Progenitor cell of endocrine pancreas (in vitro differentiated cells): ENCODE measurements around the gene STAG1. TPM values are rescaled to one million over a fixed set of nuclear protein-coding genes. Genes with fewer than 3 reads are reported as not detected.
"Not testable (repeated sequence)": the region's sequence is repeated elsewhere in the genome, so short reads cannot be mapped to it uniquely, and the experiment has no call there.

Experiments used
- DNase-seq: peaks from one replicate; pipeline ENCODE4 v3.0.0; 2021; ENCODE audit warnings: low spot score; ENCODE audit not compliant: unreplicated experiment
- H3K27ac Mint-ChIP-seq: 2 replicates; pipeline ENCODE4 v1.8.0; 2021; ENCODE audit warnings: mild to moderate bottlenecking, moderate library complexity, mixed read lengths
- H3K27me3 Mint-ChIP-seq: 2 replicates; pipeline ENCODE4 v1.8.0; 2021; ENCODE audit warnings: mixed read lengths
- H3K36me3 Mint-ChIP-seq: 2 replicates; pipeline ENCODE4 v1.8.0; 2022; ENCODE audit warnings: mixed read lengths; ENCODE audit not compliant: insufficient read depth
- H3K4me1 Mint-ChIP-seq: 2 replicates; pipeline ENCODE4 v1.8.0; 2021; ENCODE audit warnings: low read depth, mixed read lengths
- H3K4me3 Mint-ChIP-seq: 2 replicates; pipeline ENCODE4 v1.8.0; 2021; ENCODE audit warnings: low read depth, mild to moderate bottlenecking, moderate library complexity, mixed read lengths
- H3K9me3 Mint-ChIP-seq: 2 replicates; pipeline ENCODE4 v1.8.0; 2021; ENCODE audit warnings: low read depth, mixed read lengths
- total RNA-seq: library from RNA; stranded (reverse); gene quantifications from 2 replicates; pipeline ENCODE4 v1.2.1, GENCODE V29; 2021
- TF ChIP-seq, protein P1 (sequence below): fragments of 200-600 bp; sonication (generic); IDR thresholded peaks from one replicate; pipeline ENCODE4 v1.5.0; 2021; ENCODE audit warnings: antibody characterized with exemption, mild to moderate bottlenecking; ENCODE audit not compliant: unreplicated experiment

Gene STAG1
- total RNA-seq, 1 donor from 2014 or later: 46.4 TPM

DNA sequence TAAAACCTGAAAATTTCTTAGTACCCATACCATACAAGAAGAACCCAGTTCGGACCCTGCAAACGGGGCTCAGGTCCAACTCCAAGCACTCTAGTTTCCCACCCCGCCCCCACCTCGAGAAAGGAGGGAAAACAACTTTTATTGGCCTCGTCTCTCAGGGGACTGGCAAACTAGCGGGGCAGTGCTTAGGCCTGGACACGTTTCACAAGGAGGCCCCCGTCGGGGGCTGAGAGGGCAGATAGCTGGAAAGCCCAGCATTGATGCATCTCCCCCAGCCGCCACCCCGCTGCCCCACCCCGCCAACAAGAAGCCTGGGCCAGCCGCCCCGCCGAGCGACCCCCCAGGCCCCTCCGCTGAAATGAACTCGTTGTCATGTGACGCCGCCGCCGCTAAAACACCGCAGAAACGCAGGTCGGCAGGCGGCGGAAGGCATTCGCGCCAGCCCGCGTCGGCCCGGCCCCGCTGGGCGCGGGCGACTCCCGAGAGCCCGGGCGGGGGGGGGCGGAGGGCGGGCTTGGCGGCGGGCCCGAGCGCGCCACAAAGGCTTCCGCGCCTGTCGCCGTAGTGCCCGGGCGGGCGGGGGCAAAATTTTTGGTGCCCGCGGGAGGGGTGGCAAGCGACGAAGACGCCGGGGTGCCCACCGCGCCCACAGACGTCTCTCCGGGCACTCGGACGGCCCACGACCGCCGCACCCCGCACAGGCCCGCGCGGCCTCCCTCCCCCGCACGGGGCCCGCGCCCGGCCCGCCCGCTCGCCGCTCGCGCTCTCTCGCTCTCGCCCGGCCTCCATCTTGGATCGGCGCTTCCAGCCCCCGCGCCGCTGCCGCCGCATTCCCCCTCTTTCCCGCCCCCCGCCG lies 634 bp downstream of the STAG1 start:
- DNase-seq: peak; percentile 53
- TF ChIP-seq, protein P1, sequence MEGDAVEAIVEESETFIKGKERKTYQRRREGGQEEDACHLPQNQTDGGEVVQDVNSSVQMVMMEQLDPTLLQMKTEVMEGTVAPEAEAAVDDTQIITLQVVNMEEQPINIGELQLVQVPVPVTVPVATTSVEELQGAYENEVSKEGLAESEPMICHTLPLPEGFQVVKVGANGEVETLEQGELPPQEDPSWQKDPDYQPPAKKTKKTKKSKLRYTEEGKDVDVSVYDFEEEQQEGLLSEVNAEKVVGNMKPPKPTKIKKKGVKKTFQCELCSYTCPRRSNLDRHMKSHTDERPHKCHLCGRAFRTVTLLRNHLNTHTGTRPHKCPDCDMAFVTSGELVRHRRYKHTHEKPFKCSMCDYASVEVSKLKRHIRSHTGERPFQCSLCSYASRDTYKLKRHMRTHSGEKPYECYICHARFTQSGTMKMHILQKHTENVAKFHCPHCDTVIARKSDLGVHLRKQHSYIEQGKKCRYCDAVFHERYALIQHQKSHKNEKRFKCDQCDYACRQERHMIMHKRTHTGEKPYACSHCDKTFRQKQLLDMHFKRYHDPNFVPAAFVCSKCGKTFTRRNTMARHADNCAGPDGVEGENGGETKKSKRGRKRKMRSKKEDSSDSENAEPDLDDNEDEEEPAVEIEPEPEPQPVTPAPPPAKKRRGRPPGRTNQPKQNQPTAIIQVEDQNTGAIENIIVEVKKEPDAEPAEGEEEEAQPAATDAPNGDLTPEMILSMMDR: no peak
- H3K27me3 Mint-ChIP-seq: no peaks in the 10 kb centered on the region
- peak overlapping the region; percentile 88 for H3K4me3 Mint-ChIP-seq
- H3K9me3 Mint-ChIP-seq: no peaks in the 10 kb centered on the region
- no peaks in the 10 kb centered on the region for H3K36me3 Mint-ChIP-seq
- H3K27ac Mint-ChIP-seq: peak overlapping the region; percentile 99
- H3K4me1 Mint-ChIP-seq: peaks cover 37% of the 10 kb centered on the region

DNA sequence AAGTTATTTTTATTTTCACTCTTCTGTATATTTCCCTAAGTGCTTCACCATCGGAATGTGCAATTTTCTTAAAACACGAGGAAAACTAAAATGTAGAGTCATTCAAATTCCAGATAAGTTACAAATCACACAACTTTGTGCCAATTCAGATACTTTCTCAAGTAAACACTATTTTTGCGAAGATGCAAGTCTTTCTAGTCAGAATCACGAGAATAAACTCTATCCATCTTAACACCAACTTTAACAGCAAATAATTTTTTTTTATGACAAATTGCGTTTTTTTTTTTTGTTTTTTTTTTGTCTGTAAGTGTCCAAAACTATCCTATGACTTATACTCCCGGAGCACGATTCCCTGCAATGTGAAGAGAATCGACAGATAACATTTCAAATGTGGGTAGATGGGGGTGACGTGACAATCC lies 1.3 kb downstream of the STAG1 start:
- no peaks in the 10 kb centered on the region for H3K27me3 Mint-ChIP-seq
- peaks cover 37% of the 10 kb centered on the region for H3K4me1 Mint-ChIP-seq
- H3K27ac Mint-ChIP-seq: peak overlapping the region; percentile 98
- DNase-seq: no peak
- TF ChIP-seq, protein P1: no peak
- no peaks in the 10 kb centered on the region for H3K36me3 Mint-ChIP-seq
- peak overlapping the region; percentile 85 for H3K4me3 Mint-ChIP-seq
- H3K9me3 Mint-ChIP-seq: no peaks in the 10 kb centered on the region

DNA sequence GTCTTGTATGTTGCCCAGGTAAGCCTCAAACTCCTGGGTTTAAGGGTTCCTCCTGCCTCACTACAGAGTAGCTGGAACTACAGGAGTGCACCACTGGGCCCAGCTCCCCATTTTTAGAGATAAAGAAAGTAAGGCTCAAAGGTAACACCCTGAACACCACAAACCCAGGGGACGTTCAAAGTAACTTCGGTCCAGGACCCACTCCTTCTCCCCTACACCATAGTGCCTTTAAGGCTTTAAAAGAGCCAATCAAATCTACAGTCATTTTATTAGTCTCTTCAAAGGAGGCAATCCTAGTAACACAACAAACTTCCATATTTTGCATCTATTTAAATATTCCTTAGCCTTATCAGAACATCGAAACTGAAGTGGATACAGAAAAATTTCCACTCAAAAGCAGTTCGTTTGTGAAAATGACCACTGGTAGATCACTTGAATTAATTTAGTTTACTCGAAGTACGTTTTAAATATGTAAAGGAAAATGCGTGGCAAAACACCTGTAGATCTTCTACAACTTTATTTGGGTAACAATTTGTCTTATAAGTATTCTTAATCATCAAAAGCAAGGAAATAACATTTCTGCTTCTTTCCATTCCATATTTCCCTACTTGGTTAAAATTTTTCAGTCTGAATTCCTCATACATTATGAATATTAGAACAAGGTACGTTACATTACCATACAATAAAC lies 1.8 kb downstream of the STAG1 start:
- Mint-ChIP-seq H3K4me1 (peaks cover 37% of the 10 kb centered on the region), H3K9me3 (no peaks in the 10 kb centered on the region)
- TF ChIP-seq, protein P1: no peak

DNA sequence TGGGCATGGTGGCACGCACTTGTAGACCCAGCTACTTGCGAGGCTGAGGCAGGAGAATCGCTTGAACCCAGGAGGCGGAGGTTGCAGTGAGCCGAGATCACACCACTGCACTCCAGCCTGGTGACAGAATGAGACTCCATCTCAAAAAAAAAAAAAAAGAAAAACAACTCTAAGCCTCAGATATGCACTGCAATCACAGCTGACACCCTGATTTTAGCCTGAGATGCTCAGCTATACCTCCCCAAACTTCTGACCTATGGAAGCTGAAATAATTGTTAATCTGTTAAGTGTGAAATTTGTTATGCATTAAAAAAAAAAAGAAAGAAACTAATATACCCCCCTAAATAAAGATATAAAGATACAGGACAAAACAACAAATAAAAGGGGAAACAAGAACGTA lies 2.6 kb downstream of the STAG1 start:
- H3K27ac Mint-ChIP-seq: peak overlapping the region; percentile 74
- not testable (repeated sequence) for H3K36me3 Mint-ChIP-seq, H3K27me3 Mint-ChIP-seq, H3K9me3 Mint-ChIP-seq, DNase-seq
- H3K4me3 Mint-ChIP-seq: peak overlapping the region; percentile 85
- H3K4me1 Mint-ChIP-seq: peaks cover 35% of the 10 kb centered on the region

More for the DNA sequence above, 1.8 kb downstream of the STAG1 start:
- DNase-seq: no peak
- no peaks in the 10 kb centered on the region for H3K27me3 Mint-ChIP-seq
- peak overlapping the region; percentile 98 for H3K27ac Mint-ChIP-seq
- peak overlapping the region; percentile 85 for H3K4me3 Mint-ChIP-seq
- no peaks in the 10 kb centered on the region for H3K36me3 Mint-ChIP-seq

DNA sequence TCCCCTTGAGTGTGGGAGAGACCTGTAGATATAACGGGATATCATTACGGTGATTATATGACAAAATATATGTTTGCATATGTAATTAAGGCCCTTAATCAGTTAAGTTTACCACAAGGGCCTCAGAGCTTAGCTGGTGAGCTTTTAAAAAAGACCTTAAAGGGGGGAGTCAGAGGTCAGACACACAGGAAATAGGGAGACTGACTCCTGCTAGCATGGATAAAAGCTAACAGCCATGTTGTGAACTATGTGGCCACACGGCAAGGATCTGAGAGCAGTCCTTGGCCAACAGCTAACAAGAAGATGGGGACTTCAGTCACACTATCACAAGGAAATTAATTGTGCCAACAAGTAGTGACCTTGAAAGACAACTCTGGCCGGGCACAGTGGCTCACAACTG lies 3.1 kb downstream of the STAG1 start:
- H3K27me3 Mint-ChIP-seq: no peaks in the 10 kb centered on the region
- H3K36me3 Mint-ChIP-seq: peaks cover 6% of the 10 kb centered on the region
- no peak for DNase-seq
- H3K27ac Mint-ChIP-seq: peak overlapping the region; percentile 74
- TF ChIP-seq, protein P1: no peak
- no peaks in the 10 kb centered on the region for H3K9me3 Mint-ChIP-seq
- peaks cover 33% of the 10 kb centered on the region for H3K4me1 Mint-ChIP-seq
- H3K4me3 Mint-ChIP-seq: peak overlapping the region; percentile 32
